PC-9 (cell line): Measurements from ENCODE around the gene OCA2. TPM values are rescaled to one million over a fixed set of nuclear protein-coding genes. Genes with fewer than 3 reads are reported as not detected.

Source experiments
- BruUV-seq: library from RNA; stranded (reverse); fragments of 400-500 nt; replicated peaks from 2 replicates; lab custom pipeline; 2021; lab: Mats Ljungman, UMichigan
- CTCF ChIA-PET: fragments of 300-600 bp; sonication (Branson Sonifier 250); formaldehyde crosslinking; loops from one replicate; lab custom pipeline; 2022; ENCODE audit warnings: antibody characterized with exemption; lab: Charles Lee
- POLR2A ChIA-PET: fragments of 300-600 bp; sonication (Branson Sonifier 250); formaldehyde crosslinking; loops from one replicate; lab custom pipeline; 2022; ENCODE audit warnings: antibody characterized with exemption; ENCODE audit not compliant: unreplicated experiment; lab: Charles Lee
- DNase-seq, 2 experiments: peaks; one replicate each; pipeline versions ENCODE4 v3.0.0 to v3.0.0-alpha.2; 2015 to 2022; ENCODE audit warnings: mixed read lengths in 1 of 2
- H2AFZ ChIP-seq: fragments of 200-600 bp; sonication (generic); 2 replicates; pipeline ENCODE4 v1.8.1; 2017; ENCODE audit warnings: antibody characterized with exemption
- H3F3A ChIP-seq: fragments of 200-600 bp; sonication (generic); 2 replicates; pipeline ENCODE4 v1.8.1; 2017; ENCODE audit warnings: antibody characterized with exemption, mild to moderate bottlenecking, low read depth; ENCODE audit not compliant: insufficient read depth
- H3K27ac ChIP-seq: fragments of 200-600 bp; sonication (generic); 2 replicates; pipeline ENCODE4 v1.6.1; 2016; ENCODE audit warnings: mixed run types
- H3K27me3 ChIP-seq: fragments of 200-600 bp; sonication (generic); 2 replicates; pipeline ENCODE4 v1.6.1; 2016; ENCODE audit warnings: low read depth, mixed run types; ENCODE audit not compliant: insufficient read depth
- H3K36me3 ChIP-seq: fragments of 200-600 bp; sonication (generic); 2 replicates; pipeline ENCODE4 v1.6.1; 2016; ENCODE audit warnings: low read depth, mixed run types
- H3K4me1 ChIP-seq: fragments of 200-600 bp; sonication (generic); replicated peaks from 2 replicates; pipeline ENCODE4 v1.6.1; 2016; ENCODE audit warnings: mixed run types; ENCODE audit not compliant: insufficient read depth
- H3K4me2 ChIP-seq: fragments of 200-600 bp; sonication (generic); 2 replicates; pipeline ENCODE4 v1.6.1; 2017; ENCODE audit warnings: mixed run types
- H3K4me3 ChIP-seq: fragments of 200-600 bp; sonication (generic); 2 replicates; pipeline ENCODE4 v1.6.1; 2016; ENCODE audit warnings: mixed run types
- H3K79me2 ChIP-seq: fragments of 200-600 bp; sonication (generic); 2 replicates; pipeline ENCODE4 v1.6.1; 2017; ENCODE audit warnings: low read depth, mixed run types
- H3K9me2 ChIP-seq: fragments of 200-600 bp; sonication (generic); 2 replicates; pipeline ENCODE4 v1.8.1; 2017; ENCODE audit warnings: mild to moderate bottlenecking; ENCODE audit not compliant: insufficient read depth
- H3K9me3 ChIP-seq: fragments of 200-600 bp; sonication (generic); 2 replicates; pipeline ENCODE4 v1.8.1; 2016; ENCODE audit warnings: low read depth; ENCODE audit not compliant: insufficient read depth
- H4K20me1 ChIP-seq: fragments of 200-600 bp; sonication (generic); 2 replicates; pipeline ENCODE4 v1.8.1; 2017; ENCODE audit not compliant: insufficient read depth
- CTCF ChIP-seq: fragments of 200-600 bp; sonication (generic); conservative IDR thresholded peaks from 2 replicates; pipeline ENCODE4 v1.6.1; 2017; ENCODE audit warnings: mixed run types, antibody characterized with exemption, mild to moderate bottlenecking, moderate library complexity
- EZH2 ChIP-seq: fragments of 200-600 bp; sonication (generic); IDR thresholded peaks from 2 replicates; pipeline ENCODE4 v1.8.0; 2017; ENCODE audit warnings: antibody characterized with exemption, low read depth
- intact Hi-C: fragments of 100-400 bp; cut with micrococcal nuclease; formaldehyde crosslinking; loops from one replicate; pipeline ENCODE4 v1.10.0; 2022; ENCODE audit not compliant: unreplicated experiment
- total RNA-seq: library from RNA; stranded (reverse); gene quantifications from 2 replicates; pipeline ENCODE4 v1.2.3, GENCODE V29; 2021

The OCA2 gene
- total RNA-seq, 1 experiment from 2014 or later: not detected

GRCh38 chr15:28023422-28023821 lies 75.7 kb downstream of the OCA2 start:
- no peak overlapping the region for H3K27ac ChIP-seq
- POLR2A ChIA-PET: no interaction called here
- H3K4me1 ChIP-seq: no peaks in the 10 kb centered on the region
- H3K79me2 ChIP-seq: no peaks in the 10 kb centered on the region
- no peaks in the 10 kb centered on the region for H3K9me3 ChIP-seq
- H2AFZ ChIP-seq: no peak overlapping the region
- no TSS peak for BruUV-seq
- no peaks in the 10 kb centered on the region for H3F3A ChIP-seq
- H3K4me3 ChIP-seq: no peak overlapping the region
- H3K4me2 ChIP-seq: no peak overlapping the region
- no peak for DNase-seq
- no peaks in the 10 kb centered on the region for H4K20me1 ChIP-seq
- H3K27me3 ChIP-seq: peaks cover 41% of the 10 kb centered on the region
- CTCF ChIA-PET: no interaction called here
- no peaks in the 10 kb centered on the region for H3K9me2 ChIP-seq
- TF ChIP-seq EZH2 (no peak), CTCF (no peak)
- intact Hi-C loops: no loop called here
- no peaks in the 10 kb centered on the region for H3K36me3 ChIP-seq

GRCh38 chr15:28022961-28023360 lies 76.2 kb downstream of the OCA2 start:
- no TSS peak for BruUV-seq
- Histone ChIP-seq H4K20me1 (no peaks in the 10 kb centered on the region), H3F3A (no peaks in the 10 kb centered on the region), H3K27me3 (peaks cover 41% of the 10 kb centered on the region), H3K9me2 (no peaks in the 10 kb centered on the region), H3K9me3 (no peaks in the 10 kb centered on the region), H3K27ac (no peak overlapping the region), H3K4me3 (no peak overlapping the region), H2AFZ (no peak overlapping the region), H3K79me2 (no peaks in the 10 kb centered on the region), H3K36me3 (no peaks in the 10 kb centered on the region), H3K4me1 (no peaks in the 10 kb centered on the region), H3K4me2 (no peak overlapping the region)
- POLR2A ChIA-PET: no interaction called here
- intact Hi-C loops: no loop called here
- DNase-seq: no peak
- CTCF ChIA-PET: no interaction called here
- no peak for TF ChIP-seq EZH2
- TF ChIP-seq CTCF: no peak

GRCh38 chr15:28022181-28022580 lies 76.9 kb downstream of the OCA2 start:
- ChIA-PET POLR2A (no interaction called here), CTCF (no interaction called here)

More at GRCh38 chr15:28022181-28022580, 76.9 kb downstream of the OCA2 start:
- Histone ChIP-seq H3K79me2 (no peaks in the 10 kb centered on the region), H3K4me2 (no peak overlapping the region), H3K4me3 (no peak overlapping the region), H3F3A (no peaks in the 10 kb centered on the region), H3K27me3 (peaks cover 38% of the 10 kb centered on the region), H2AFZ (no peak overlapping the region), H4K20me1 (no peaks in the 10 kb centered on the region), H3K27ac (no peak overlapping the region), H3K9me3 (no peaks in the 10 kb centered on the region), H3K9me2 (no peaks in the 10 kb centered on the region), H3K4me1 (no peaks in the 10 kb centered on the region), H3K36me3 (no peaks in the 10 kb centered on the region)
- no TSS peak for BruUV-seq
- TF ChIP-seq EZH2 (no peak), CTCF (no peak)
- DNase-seq: no peak
- intact Hi-C loops: no loop called here
